MM.1S (cell line): ENCODE data around the gene FGF18.

ENCODE experiments used
- DNase-seq: peaks from one replicate; pipeline ENCODE4 v3.0.0-alpha.2; 2015
- H2AFZ ChIP-seq: fragments of 300-600 bp; sonication (generic); 2 replicates; pipeline ENCODE4 v1.6.0; 2016; ENCODE audit warnings: antibody characterized with exemption, low read length
- H3F3A ChIP-seq: fragments of 300-600 bp; sonication (generic); 2 replicates; pipeline ENCODE4 v1.6.1; 2016; ENCODE audit warnings: mild to moderate bottlenecking, antibody characterized with exemption, low read length, moderate library complexity, mixed read lengths; ENCODE audit not compliant: insufficient read depth
- H3K27ac ChIP-seq: fragments of 300-600 bp; sonication (generic); 2 replicates; pipeline ENCODE4 v1.5.1; 2016; ENCODE audit warnings: mild to moderate bottlenecking, low read length
- H3K27me3 ChIP-seq: fragments of 300-600 bp; sonication (generic); replicated peaks from 2 replicates; pipeline ENCODE4 v1.6.0; 2016; ENCODE audit warnings: low read length; ENCODE audit not compliant: insufficient read depth
- H3K36me3 ChIP-seq: fragments of 300-600 bp; sonication (generic); replicated peaks from 2 replicates; pipeline ENCODE4 v1.6.1; 2016; ENCODE audit warnings: mild to moderate bottlenecking, low read length, mixed read lengths; ENCODE audit not compliant: insufficient read depth
- H3K4me1 ChIP-seq: fragments of 300-600 bp; sonication (generic); 2 replicates; pipeline ENCODE4 v1.6.1; 2016; ENCODE audit warnings: low read length, mixed read lengths
- H3K4me2 ChIP-seq: fragments of 300-600 bp; sonication (generic); 2 replicates; pipeline ENCODE4 v1.6.0; 2016; ENCODE audit warnings: low read depth, low read length
- H3K4me3 ChIP-seq: fragments of 300-600 bp; sonication (generic); 2 replicates; pipeline ENCODE4 v1.5.1; 2016; ENCODE audit warnings: low read length, mixed read lengths
- H3K79me2 ChIP-seq: fragments of 300-600 bp; sonication (generic); 2 replicates; pipeline ENCODE4 v1.6.1; 2016; ENCODE audit warnings: mixed run types, low read length, mixed read lengths
- H3K9ac ChIP-seq: fragments of 300-600 bp; sonication (generic); 2 replicates; pipeline ENCODE4 v1.6.1; 2016; ENCODE audit warnings: low read length, mixed read lengths
- H3K9me2 ChIP-seq: fragments of 300-600 bp; sonication (generic); replicated peaks from 2 replicates; pipeline ENCODE4 v1.6.1; 2016; ENCODE audit warnings: mild to moderate bottlenecking, low read length, mixed read lengths; ENCODE audit not compliant: insufficient read depth
- H3K9me3 ChIP-seq: fragments of 300-600 bp; sonication (generic); replicated peaks from 2 replicates; pipeline ENCODE4 v1.6.1; 2016; ENCODE audit warnings: mild to moderate bottlenecking, low read length, mixed read lengths; ENCODE audit not compliant: insufficient read depth
- H4K20me1 ChIP-seq: fragments of 300-600 bp; sonication (generic); 2 replicates; pipeline ENCODE4 v1.6.1; 2016; ENCODE audit warnings: mild to moderate bottlenecking, low read length, moderate library complexity, mixed read lengths; ENCODE audit not compliant: insufficient read depth
- CTCF ChIP-seq: fragments of 300-600 bp; sonication (generic); IDR thresholded peaks from 2 replicates; pipeline ENCODE4 v1.5.1; 2016; ENCODE audit warnings: antibody characterized with exemption, low read length, mixed read lengths
- EZH2 ChIP-seq: fragments of 300-600 bp; sonication (generic); optimal IDR thresholded peaks from 2 replicates; pipeline ENCODE3; 2017; ENCODE audit warnings: low read depth, mild to moderate bottlenecking, antibody characterized with exemption, low read length, mixed read lengths
- EZH2phosphoT487 ChIP-seq: fragments of 300-600 bp; sonication (generic); IDR thresholded peaks from 2 replicates; pipeline ENCODE4 v1.6.1; 2018; ENCODE audit warnings: antibody characterized with exemption, low read length

Gene FGF18

GRCh38 chr5:171436804-171437285 lies 17.4 kb downstream of the FGF18 start:
- no peak for DNase-seq
- Histone ChIP-seq H3K9me3 (no peaks in the 10 kb centered on the region), H3K27me3 (no peaks in the 10 kb centered on the region), H3K79me2 (no peaks in the 10 kb centered on the region), H3K9me2 (no peaks in the 10 kb centered on the region), H3K36me3 (no peaks in the 10 kb centered on the region), H3K4me3 (no peak overlapping the region), H3K4me2 (no peak overlapping the region), H3K9ac (no peak overlapping the region), H3K27ac (no peak overlapping the region), H3K4me1 (no peaks in the 10 kb centered on the region), H3F3A (no peaks in the 10 kb centered on the region), H2AFZ (no peak overlapping the region), H4K20me1 (no peaks in the 10 kb centered on the region)
- TF ChIP-seq EZH2phosphoT487 (no peak), EZH2 (no peak), CTCF (no peak)

- no peak overlapping the region for H3K4me3 ChIP-seq
- no peaks in the 10 kb centered on the region for H3K9me3 ChIP-seq
- H3K27me3 ChIP-seq: no peaks in the 10 kb centered on the region
- no peaks in the 10 kb centered on the region for H3K36me3 ChIP-seq
- no peaks in the 10 kb centered on the region for H3K79me2 ChIP-seq
- no peak overlapping the region for H3K9ac ChIP-seq
- no peak overlapping the region for H3K4me2 ChIP-seq
- no peaks in the 10 kb centered on the region for H3F3A ChIP-seq
- H3K9me2 ChIP-seq: no peaks in the 10 kb centered on the region
- H3K4me1 ChIP-seq: no peaks in the 10 kb centered on the region
- TF ChIP-seq EZH2phosphoT487 (no peak), CTCF (no peak), EZH2 (no peak)
- no peaks in the 10 kb centered on the region for H4K20me1 ChIP-seq
- H2AFZ ChIP-seq: no peak overlapping the region
- no peak for DNase-seq
- H3K27ac ChIP-seq: no peak overlapping the region
Observed at GRCh38 chr5:171437286-171437821, 17.9 kb downstream of the FGF18 start.

- Histone ChIP-seq H3K36me3 (no peaks in the 10 kb centered on the region), H3K4me2 (no peak overlapping the region), H3K4me1 (no peaks in the 10 kb centered on the region), H3K9me2 (no peaks in the 10 kb centered on the region), H3K27me3 (no peaks in the 10 kb centered on the region), H4K20me1 (no peaks in the 10 kb centered on the region), H3K4me3 (no peak overlapping the region), H3K9me3 (no peaks in the 10 kb centered on the region), H3K9ac (no peak overlapping the region), H2AFZ (no peak overlapping the region), H3F3A (no peaks in the 10 kb centered on the region), H3K27ac (no peak overlapping the region), H3K79me2 (no peaks in the 10 kb centered on the region)
- TF ChIP-seq CTCF: no peak
- TF ChIP-seq EZH2phosphoT487: no peak
- no peak for TF ChIP-seq EZH2
- no peak for DNase-seq
Observed at GRCh38 chr5:171438738-171439137, 19.3 kb downstream of the FGF18 start.
